CD4-positive, alpha-beta T cell treated with Interleukin-15 for 1 hour (primary cell): Measurements from ENCODE around the gene UBQLN3.

Experiments
- DNase-seq: peaks from one replicate; pipeline ENCODE4 v3.0.0-alpha.2; 2020

UBQLN3 gene

GRCh38 chr11:5504403-5504921 lies 5.3 kb downstream of the UBQLN3 start:
- DNase-seq: no peak

GRCh38 chr11:5500393-5500801 lies 9.4 kb downstream of the UBQLN3 start:
- no peak for DNase-seq

GRCh38 chr11:5499671-5500070 lies 10.1 kb downstream of the UBQLN3 start:
- no peak for DNase-seq

- no peak for DNase-seq
These were observed 20.0 kb downstream of the UBQLN3 start for GRCh38 chr11:5489576-5490357.

GRCh38 chr11:5488798-5489399 lies 20.9 kb downstream of the UBQLN3 start:
- no peak for DNase-seq

- DNase-seq: no peak
These were observed 21.4 kb downstream of the UBQLN3 start, which contains the start of gene OR52D1 for GRCh38 chr11:5488385-5488784. OR52D1 (plus strand) TSS chr11:5488685; CDS start chr11:5488707, 22 bp downstream.

- DNase-seq: no peak
These were observed 23.3 kb downstream of the UBQLN3 start for GRCh38 chr11:5486421-5486820.

GRCh38 chr11:5486003-5486402 lies 23.8 kb downstream of the UBQLN3 start:
- no peak for DNase-seq

- peak; percentile 22 for DNase-seq
These were observed 33.5 kb downstream of the UBQLN3 start for GRCh38 chr11:5476186-5476819.

GRCh38 chr11:5473921-5474320 lies 35.8 kb downstream of the UBQLN3 start:
- DNase-seq: no peak

- no peak for DNase-seq
These were observed 42.2 kb downstream of the UBQLN3 start for GRCh38 chr11:5467527-5467926.

GRCh38 chr11:5460983-5461621 lies 48.7 kb downstream of the UBQLN3 start:
- DNase-seq: no peak
